Loucy (cell line): ENCODE measurements around the gene CCDC3.

Source experiments
- EZH2phosphoT487 ChIP-seq: fragments of 200-600 bp; IDR thresholded peaks from 2 replicates; pipeline ENCODE4 v1.6.1; 2018; ENCODE audit warnings: antibody characterized with exemption, mild to moderate bottlenecking, moderate library complexity, borderline replicate concordance
- TF ChIP-seq, protein P1 (sequence below): fragments of 200-600 bp; sonication (generic); conservative IDR thresholded peaks from 2 replicates; pipeline ENCODE4 v1.5.1; 2014; ENCODE audit warnings: mild to moderate bottlenecking, antibody characterized with exemption, low read length

DNA sequence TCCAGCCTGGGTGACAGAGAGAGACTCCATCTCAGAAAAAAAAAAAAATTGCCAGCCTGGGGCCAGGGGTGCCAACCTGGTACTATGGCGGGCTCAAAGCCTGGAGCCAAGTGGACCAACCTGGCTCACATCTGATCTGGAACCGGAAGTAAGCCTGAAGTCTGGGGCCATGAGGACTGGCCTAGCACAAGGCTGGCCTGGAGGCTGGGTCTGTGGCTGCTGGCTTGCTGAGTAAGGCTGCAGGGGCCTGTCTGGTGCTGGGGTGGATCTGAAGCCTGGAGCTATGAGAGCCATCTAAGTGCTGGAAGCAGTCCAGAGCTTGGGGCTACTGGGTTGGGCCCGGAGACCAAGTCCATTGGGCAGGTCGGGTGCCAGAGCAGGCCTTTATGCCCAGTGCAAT is 84.9 kb downstream of the CCDC3 start:
- TF ChIP-seq, protein P1, sequence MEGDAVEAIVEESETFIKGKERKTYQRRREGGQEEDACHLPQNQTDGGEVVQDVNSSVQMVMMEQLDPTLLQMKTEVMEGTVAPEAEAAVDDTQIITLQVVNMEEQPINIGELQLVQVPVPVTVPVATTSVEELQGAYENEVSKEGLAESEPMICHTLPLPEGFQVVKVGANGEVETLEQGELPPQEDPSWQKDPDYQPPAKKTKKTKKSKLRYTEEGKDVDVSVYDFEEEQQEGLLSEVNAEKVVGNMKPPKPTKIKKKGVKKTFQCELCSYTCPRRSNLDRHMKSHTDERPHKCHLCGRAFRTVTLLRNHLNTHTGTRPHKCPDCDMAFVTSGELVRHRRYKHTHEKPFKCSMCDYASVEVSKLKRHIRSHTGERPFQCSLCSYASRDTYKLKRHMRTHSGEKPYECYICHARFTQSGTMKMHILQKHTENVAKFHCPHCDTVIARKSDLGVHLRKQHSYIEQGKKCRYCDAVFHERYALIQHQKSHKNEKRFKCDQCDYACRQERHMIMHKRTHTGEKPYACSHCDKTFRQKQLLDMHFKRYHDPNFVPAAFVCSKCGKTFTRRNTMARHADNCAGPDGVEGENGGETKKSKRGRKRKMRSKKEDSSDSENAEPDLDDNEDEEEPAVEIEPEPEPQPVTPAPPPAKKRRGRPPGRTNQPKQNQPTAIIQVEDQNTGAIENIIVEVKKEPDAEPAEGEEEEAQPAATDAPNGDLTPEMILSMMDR: no peak
- TF ChIP-seq EZH2phosphoT487: no peak
